HG02870 (cell line): Measurements from ENCODE around the gene FIGNL2.
"Not testable (repeated sequence)": the region's sequence is repeated elsewhere in the genome, so short reads cannot be mapped to it uniquely, and the experiment has no call there.

Experiments
- ATAC-seq: cut with Tn5 transposase; IDR thresholded peaks from one replicate; pipeline ENCODE4 v1.9.1; 2021; ENCODE audit warnings: mild to moderate bottlenecking, moderate library complexity; ENCODE audit not compliant: unreplicated experiment

FIGNL2 gene

GRCh38 chr12:51848326-51848727 is at the start of gene FIGNL2:
Gene FIGNL2 (minus strand): TSS chr12:51848718. CDS start chr12:51822413, 26,305 bp downstream.
- no peak for ATAC-seq

- no peak for ATAC-seq
Measured at GRCh38 chr12:51897181-51897580, 48.7 kb upstream of the FIGNL2 start.

- ATAC-seq: no peak
Measured at GRCh38 chr12:51896236-51896635, 47.7 kb upstream of the FIGNL2 start.

- no peak for ATAC-seq
Measured at GRCh38 chr12:51895378-51896135, 47.0 kb upstream of the FIGNL2 start.

- no peak for ATAC-seq
Measured at GRCh38 chr12:51893786-51894185, 45.3 kb upstream of the FIGNL2 start.

- ATAC-seq: no peak
Measured at GRCh38 chr12:51891843-51892242, 43.3 kb upstream of the FIGNL2 start.

GRCh38 chr12:51890511-51891171 is 42.1 kb upstream of the FIGNL2 start:
- no peak for ATAC-seq

- ATAC-seq: no peak
Measured at GRCh38 chr12:51890133-51890464, 41.6 kb upstream of the FIGNL2 start.

GRCh38 chr12:51889216-51890132 is 41.0 kb upstream of the FIGNL2 start:
- ATAC-seq: no peak

GRCh38 chr12:51888316-51889215 is 40.0 kb upstream of the FIGNL2 start:
- no peak for ATAC-seq

- ATAC-seq: no peak
Measured at GRCh38 chr12:51887476-51888315, 39.2 kb upstream of the FIGNL2 start, which contains the start of gene ANKRD33. Gene ANKRD33 (plus strand): TSS chr12:51888103. CDS start chr12:51888187, 84 bp downstream.

GRCh38 chr12:51886021-51886710 is 37.6 kb upstream of the FIGNL2 start:
- no peak for ATAC-seq

GRCh38 chr12:51885294-51886020 is 36.9 kb upstream of the FIGNL2 start:
- not testable (repeated sequence) for ATAC-seq

GRCh38 chr12:51884676-51885229 is 36.2 kb upstream of the FIGNL2 start:
- ATAC-seq: no peak

GRCh38 chr12:51883998-51884675 is 35.6 kb upstream of the FIGNL2 start:
- ATAC-seq: no peak

GRCh38 chr12:51883295-51883694 is 34.8 kb upstream of the FIGNL2 start:
- ATAC-seq: no peak

GRCh38 chr12:51879102-51879501 is 30.6 kb upstream of the FIGNL2 start:
- ATAC-seq: no peak
